ENCODE data around the gene ARL2BP. TPM values are rescaled to one million over a fixed set of nuclear protein-coding genes. Genes with fewer than 3 reads are reported as not detected.
"Not testable (repeated sequence)": the region's sequence is repeated elsewhere in the genome, so short reads cannot be mapped to it uniquely, and the experiment has no call there.

The ARL2BP gene
- total RNA-seq, 1 donor from 2014 or later = 38.5 TPM

DNA sequence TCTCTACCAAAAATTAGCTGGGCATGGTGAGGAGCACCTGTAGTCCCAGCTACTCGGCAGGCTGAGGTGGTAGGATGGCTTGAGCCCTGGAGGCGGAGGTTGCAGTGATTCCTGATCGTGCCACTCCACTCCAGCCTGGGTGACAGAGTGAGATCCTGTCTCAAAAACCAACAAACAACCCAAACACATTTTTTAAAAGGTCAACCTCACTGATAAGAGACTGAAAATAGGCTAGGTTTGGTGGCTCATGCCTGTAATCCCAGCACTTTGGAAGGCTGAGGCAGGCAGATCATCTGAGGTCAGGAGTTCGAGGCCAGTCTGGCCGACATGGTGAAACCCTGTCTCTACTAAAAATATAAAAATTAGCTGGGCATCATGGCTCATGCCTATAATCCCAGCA is 30.9 kb downstream of the ARL2BP start:
- DNase-seq (ENCODE audit: low spot score); intact Hi-C loops (cut with DNase I); ATAC-seq: not testable (repeated sequence)

DNA sequence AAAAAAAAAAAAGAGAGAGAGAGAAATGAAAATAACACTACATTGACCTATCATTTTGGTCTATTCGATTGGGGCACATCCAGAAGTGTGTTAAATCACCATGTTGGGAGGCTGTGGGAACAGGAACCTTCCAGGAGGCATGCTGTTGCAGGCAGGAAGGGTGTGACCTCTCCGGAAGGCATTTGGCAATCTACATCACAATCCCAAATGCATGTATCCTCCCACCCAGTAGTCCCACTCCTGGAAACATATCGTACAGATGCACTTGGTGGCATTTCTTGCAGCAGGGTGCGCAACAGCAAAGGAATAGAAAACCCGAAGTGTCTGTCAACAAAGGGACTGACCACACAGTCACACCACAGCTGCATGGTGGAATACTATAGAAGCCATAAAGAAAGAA is 31.5 kb downstream of the ARL2BP start:
- no peak for ATAC-seq
- intact Hi-C loops (cut with DNase I) = no loop called here
- no peak for DNase-seq (ENCODE audit: low spot score)

GRCh38 chr16:57277586-57277985 is 32.5 kb downstream of the ARL2BP start:
- DNase-seq (ENCODE audit: low spot score) = no peak
- intact Hi-C loops (cut with DNase I) = no loop called here
- no peak for ATAC-seq

DNA sequence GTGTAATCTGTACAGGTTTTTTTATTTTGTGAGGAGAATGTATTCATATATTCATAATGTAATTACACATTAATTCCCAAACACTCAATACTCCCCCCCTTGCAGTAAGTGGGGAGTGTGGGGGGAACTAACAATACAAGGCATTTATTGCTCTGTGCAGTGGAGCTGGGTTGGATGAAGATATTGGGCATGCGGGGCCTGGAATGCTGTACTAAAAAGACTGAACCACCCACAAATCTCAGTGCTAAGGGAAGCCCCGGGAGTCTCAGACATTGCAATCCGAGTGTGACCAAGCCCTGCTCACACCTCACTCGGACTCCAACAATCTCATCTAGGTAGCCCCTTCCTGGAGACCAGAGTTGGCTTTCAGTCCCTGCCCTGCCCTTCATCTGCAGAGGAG is 33.4 kb downstream of the ARL2BP start:
- ATAC-seq = no peak
- intact Hi-C loops (cut with DNase I) = no loop called here
- no peak for DNase-seq (ENCODE audit: low spot score)

- DNase-seq (ENCODE audit: low spot score) (no peak), ATAC-seq (no peak)
- intact Hi-C loops (cut with DNase I) = no loop called here
Observed at GRCh38 chr16:57279780-57280638, 35.0 kb downstream of the ARL2BP start.

- intact Hi-C loops (cut with DNase I) = no loop called here
- DNase-seq (ENCODE audit: low spot score) (no peak), ATAC-seq (no peak)
Observed at GRCh38 chr16:57281791-57282190, 36.7 kb downstream of the ARL2BP start.

GRCh38 chr16:57282510-57283213 is 37.6 kb downstream of the ARL2BP start:
- intact Hi-C loops (cut with DNase I) = no loop called here
- DNase-seq (ENCODE audit: low spot score) = no peak
- no peak for ATAC-seq

GRCh38 chr16:57283214-57283958 is 38.3 kb downstream of the ARL2BP start:
- DNase-seq (ENCODE audit: low spot score) = no peak
- peak; percentile 47 for ATAC-seq
- intact Hi-C loops (cut with DNase I) = no loop called here

GRCh38 chr16:57283959-57284208 is 38.8 kb downstream of the ARL2BP start:
- no peak for DNase-seq (ENCODE audit: low spot score)
- peak; percentile 37 for ATAC-seq
- intact Hi-C loops (cut with DNase I) = no loop called here

- intact Hi-C loops (cut with DNase I) = no loop called here
- DNase-seq (ENCODE audit: low spot score) = no peak
- ATAC-seq = peak; percentile 51
Observed at GRCh38 chr16:57284209-57284951, 39.3 kb downstream of the ARL2BP start, which contains the start of gene PLLP. TSS of gene PLLP (minus strand) at chr16:57284672. CDS start at chr16:57284540, 132 bp downstream.

GRCh38 chr16:57284952-57285363 is 39.9 kb downstream of the ARL2BP start:
- intact Hi-C loops (cut with DNase I) = no loop called here
- ATAC-seq = no peak
- no peak for DNase-seq (ENCODE audit: low spot score)

DNA sequence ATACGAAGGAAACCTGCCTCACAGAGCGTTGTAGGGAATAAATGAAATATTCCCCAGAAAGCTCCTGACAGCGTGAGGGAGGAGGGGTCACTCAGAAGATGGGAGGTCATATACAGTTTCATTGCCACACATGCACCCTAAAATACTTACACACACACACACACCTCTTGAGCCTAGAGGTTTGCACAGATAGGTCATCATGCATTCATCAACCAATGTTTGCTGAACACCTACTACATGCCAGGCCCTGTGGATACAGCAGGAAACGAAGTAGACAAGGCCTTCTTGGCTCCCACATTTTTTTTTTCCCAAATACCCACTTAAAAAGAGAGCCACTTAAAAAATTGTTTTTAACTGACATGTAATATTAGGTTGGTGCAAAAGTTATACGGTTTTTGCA is 40.3 kb downstream of the ARL2BP start:
- ATAC-seq (no peak), DNase-seq (ENCODE audit: low spot score) (no peak)
- intact Hi-C loops (cut with DNase I) = no loop called here

DNA sequence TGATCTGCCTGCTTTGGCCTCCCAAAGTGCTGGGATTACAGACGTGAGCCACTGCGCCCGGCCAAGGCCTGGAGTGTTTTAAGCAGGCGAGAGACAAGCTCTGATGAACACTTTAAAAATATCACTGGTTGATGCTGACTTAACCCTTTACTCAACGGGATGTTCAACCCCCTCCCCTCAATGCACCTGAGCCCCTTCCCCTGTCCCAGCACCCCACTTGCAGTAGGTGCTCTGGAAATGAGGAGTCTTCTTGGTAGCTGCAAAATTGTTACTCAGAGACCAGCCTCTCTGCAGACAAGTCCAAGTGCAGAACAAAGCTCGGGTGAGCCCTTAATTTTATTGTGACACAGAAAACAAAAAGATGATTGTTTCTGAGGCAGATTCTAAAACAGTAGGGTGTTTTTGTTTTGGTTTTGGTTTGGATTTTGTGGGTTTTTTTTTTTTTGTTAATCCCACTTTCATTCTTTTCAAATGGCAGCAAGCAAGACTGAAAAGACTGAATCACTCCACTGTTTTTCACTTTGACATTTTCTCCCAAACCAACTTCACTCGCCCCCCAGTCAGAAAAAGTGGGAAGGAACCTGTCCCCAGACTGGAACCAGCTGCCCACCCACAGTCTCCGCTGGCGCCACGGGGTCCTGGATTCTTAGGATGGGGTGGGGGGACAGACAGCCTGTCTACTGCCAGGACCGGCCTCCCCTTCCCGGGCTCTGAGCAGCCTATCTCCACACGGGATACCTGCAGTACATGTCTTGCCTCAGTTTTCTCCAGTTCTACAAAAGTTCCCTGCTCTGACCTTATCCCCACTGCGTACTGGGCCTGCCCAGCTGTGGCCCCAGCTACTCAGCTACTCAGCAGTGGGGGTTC is 44.6 kb downstream of the ARL2BP start:
- intact Hi-C loops (cut with DNase I) = no loop called here
- peak; percentile 70 for ATAC-seq
- no peak for DNase-seq (ENCODE audit: low spot score)

- DNase-seq (ENCODE audit: low spot score) (no peak), ATAC-seq (no peak)
- intact Hi-C loops (cut with DNase I) = no loop called here
Observed at GRCh38 chr16:57297856-57298255, 52.8 kb downstream of the ARL2BP start.

DNA sequence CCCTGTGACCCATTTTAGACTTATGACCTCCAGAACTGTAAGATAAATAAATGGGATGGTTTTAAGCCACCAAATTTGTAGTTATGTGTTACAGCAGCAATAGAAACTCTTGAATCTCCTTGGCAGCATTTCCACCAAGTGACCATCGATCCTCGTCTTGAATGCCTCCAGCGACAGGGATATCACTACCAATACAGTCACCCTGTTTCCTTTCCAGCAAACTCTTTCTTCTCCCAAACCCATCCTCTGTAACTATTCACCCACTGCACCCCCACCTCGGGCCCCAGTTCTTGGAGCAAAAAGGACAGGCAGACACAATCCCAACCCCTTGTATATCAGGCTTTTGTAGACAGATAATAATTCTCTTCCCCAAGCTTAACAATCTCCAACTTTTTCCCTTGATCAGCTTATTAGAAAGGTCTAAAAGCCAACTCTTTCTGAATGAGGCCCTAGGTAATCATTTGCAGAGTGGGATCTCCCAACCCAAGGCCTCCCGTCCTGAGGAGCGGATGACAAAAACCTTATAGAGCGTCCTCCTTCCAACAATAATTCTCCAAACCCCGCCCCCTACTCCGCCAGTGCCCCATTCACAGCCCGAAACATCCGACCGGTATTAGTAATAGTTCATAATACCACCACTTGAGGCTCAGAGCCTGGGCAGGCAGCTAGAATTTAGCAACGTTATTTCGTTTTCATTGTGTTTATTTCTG is 54.1 kb downstream of the ARL2BP start:
- DNase-seq (ENCODE audit: low spot score) (peak; percentile 77), ATAC-seq (peak; percentile 49)
- intact Hi-C loops (cut with DNase I) = no loop called here

GRCh38 chr16:57299719-57300386 is 54.8 kb downstream of the ARL2BP start:
- ATAC-seq (peak; percentile 85), DNase-seq (ENCODE audit: low spot score) (peak; percentile 93)
- intact Hi-C loops (cut with DNase I) = loop anchor here (5.0 kb wide), 2 partner anchors 117 to 217 kb away; no protein-coding TSS in a partner anchor

Data from sciatic nerve (tissue), 2 donors.